DMS 273 (cell line): ENCODE data around the gene RYR3.

Experiments used
- DNase-seq: peaks from one replicate; lab custom pipeline; 2025; ENCODE audit not compliant: unreplicated experiment; lab: John Stamatoyannopoulos, UW

Gene RYR3

DNA sequence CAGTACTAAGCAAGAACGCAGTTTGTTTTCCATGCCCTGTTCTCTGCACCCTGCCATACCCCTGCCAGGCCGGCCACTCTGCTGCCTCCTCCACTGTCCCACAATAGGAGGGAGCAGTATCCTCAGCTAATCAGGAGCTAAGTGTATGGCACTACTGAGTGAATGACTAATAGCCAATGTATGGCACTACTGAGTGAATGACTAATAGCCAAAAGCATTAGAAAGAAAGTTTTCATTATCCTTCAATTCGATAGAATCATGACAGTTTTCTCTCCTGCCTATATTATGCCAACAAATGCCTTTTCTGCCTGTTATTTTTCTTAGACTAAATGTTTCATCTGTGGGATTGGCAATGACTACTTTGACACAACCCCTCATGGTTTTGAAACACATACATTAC is 550.0 kb downstream of the RYR3 start:
- no peak for DNase-seq

- no peak for DNase-seq
Measured at GRCh38 chr15:33864360-33865075, 553.8 kb downstream of the RYR3 start.

GRCh38 chr15:33865416-33865815 is 554.6 kb downstream of the RYR3 start:
- no peak for DNase-seq

- DNase-seq, result no peak
Measured at GRCh38 chr15:33866101-33866737, 555.5 kb downstream of the RYR3 start.

GRCh38 chr15:33871980-33872379 is 561.2 kb downstream of the RYR3 start:
- DNase-seq, result peak; percentile 64

DNA sequence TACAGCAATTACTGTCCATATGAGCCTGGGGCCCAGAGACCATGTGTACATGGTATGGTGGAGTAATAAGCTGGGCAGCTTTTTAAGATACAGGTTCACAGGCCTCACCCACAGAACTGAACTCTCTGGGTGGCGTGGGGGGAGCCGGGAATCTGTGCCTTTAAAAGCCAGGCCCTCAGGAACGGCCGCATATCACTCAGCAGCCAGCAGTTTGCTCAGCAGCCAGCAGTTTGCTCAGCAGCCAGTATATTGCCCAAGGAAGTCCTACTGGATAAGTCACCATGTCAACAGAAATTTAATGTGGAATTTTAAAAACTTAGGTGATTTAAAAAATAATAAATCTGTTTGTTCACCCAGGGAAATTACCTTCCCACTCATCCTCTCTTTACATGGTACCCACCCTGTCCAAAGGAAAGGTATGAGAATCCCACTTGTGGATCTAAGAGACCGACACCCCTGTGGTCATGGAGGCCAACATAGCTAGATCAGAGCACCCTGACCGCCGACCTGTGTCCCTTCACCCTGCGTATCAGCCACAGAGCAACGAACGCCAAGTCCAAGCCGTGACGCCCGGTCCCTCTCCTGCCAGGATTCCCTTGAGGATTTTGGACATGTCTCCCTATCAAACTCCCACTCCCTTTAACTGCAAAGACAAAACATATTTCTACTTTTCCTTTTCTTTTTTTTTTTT is 561.8 kb downstream of the RYR3 start:
- DNase-seq, result peak; percentile 18

DNA sequence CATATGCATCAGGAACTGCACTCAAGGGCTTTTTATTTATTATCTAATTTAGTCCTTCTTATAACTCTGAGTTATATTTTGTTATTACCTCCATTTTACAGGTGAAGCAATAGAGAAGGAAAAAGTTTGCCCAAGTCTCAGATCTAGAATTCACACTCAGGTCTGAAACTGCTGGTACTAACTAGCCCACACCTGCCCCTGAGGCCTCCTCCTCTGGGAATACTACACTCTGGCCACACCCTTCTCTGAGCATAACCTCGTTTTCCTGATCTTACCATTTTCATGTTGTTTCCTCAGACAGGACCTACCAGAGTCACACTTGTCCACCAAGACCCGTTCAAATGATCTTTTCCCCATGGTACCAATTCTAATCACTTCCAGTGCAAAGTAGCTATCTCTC is 563.4 kb downstream of the RYR3 start:
- no peak for DNase-seq

GRCh38 chr15:33882921-33883320 is 572.2 kb downstream of the RYR3 start:
- DNase-seq, result no peak

DNA sequence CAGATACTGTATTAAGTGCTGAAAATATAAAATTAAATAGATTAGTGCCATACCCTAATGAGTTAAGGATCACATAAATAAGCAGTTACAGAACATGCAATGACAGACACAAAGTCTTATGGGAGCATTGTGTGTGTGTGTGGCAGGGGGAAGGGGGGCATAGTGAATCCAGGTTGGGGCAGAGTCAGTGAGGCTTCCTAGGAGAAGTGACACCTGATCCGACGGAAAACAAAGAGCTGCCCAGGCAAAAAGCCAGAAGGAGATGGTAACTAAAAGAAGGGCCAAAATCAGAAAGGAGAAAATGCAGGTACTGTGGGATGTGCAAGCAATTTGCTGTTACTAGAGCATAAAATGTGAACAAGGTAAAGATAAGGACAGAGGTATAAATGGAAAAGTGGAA is 577.4 kb downstream of the RYR3 start:
- peak; percentile 2 for DNase-seq

DNA sequence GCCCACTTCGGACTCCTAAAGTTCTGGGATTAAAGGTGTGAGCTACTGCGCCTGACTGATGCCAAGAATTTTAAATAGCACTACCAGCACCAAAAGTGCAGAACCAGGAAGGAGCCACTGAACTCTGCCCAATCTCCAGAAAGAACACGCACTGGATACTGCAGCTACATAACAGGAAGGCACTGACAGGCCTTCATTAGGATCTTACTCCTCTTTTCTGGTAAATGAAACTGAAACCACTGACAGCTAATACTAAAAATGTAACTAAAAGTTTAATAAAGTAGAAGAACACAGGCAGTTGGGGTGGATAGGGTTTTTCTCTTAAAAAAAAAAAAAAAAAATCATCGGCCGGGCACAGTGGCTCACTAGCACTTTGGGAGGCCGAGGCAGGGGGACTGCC is 583.4 kb downstream of the RYR3 start:
- DNase-seq, result no peak

- no peak for DNase-seq
Measured at GRCh38 chr15:33902043-33902442, 591.3 kb downstream of the RYR3 start.

- no peak for DNase-seq
Measured at GRCh38 chr15:33903661-33904060, 592.9 kb downstream of the RYR3 start.

GRCh38 chr15:33907326-33907725 is 596.6 kb downstream of the RYR3 start:
- DNase-seq, result no peak

- DNase-seq, result no peak
Measured at GRCh38 chr15:33908406-33908805, 597.6 kb downstream of the RYR3 start.

DNA sequence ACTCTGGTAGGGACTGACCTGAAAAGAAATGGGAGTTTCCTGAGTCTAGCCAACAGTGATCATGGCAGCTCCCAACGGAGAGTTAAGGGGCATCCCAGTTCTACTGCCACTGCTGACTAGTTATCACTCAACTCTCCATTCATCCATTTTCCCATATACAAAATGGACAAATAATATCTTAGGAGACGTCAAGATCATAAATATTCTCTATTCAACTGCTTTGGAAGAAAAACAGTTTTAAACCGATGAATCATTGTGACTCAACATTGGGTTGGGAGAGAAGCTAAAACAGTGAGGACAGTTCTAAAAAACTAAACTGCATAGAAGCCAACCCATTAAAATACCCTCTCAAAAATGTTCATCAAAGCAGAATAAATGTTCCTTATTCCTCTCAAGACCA is 600.0 kb downstream of the RYR3 start:
- DNase-seq, result no peak

DNA sequence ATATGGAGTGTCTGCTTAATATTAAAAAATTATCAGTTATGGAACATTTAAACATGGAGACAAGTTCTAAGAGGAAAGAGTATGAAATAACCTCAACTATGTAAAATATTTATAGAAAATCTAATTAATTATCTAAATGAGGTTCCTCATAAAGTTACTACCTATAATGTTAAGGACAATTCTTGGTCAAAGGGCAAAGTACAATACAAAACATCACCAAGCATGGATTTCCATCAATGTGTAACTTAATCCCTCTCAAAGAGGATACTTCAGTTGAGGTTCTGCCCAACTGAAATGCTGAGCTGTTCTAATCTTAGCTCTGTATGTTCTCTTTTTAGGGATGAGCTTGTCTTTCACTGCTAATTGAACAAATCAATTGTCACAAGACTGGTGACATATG is 601.6 kb downstream of the RYR3 start:
- DNase-seq, result no peak

- DNase-seq, result no peak
Measured at GRCh38 chr15:33913459-33913858, 602.7 kb downstream of the RYR3 start.
